HG02642 (cell line): ENCODE measurements around the gene HGS.

Experiments used
- ATAC-seq: cut with Tn5 transposase; IDR thresholded peaks from one replicate; pipeline ENCODE4 v1.9.1; 2021; ENCODE audit warnings: mild to moderate bottlenecking; ENCODE audit not compliant: unreplicated experiment, poor library complexity

The HGS gene

GRCh38 chr17:81683584-81684441 lies at the start of gene HGS, which contains the start of gene ARL16:
HGS (plus strand) TSS chr17:81684011; CDS start chr17:81684067, 56 bp downstream.
ARL16 (minus strand) TSS chr17:81683797; CDS start chr17:81683753, 44 bp downstream.
- peak; percentile 93 for ATAC-seq

DNA sequence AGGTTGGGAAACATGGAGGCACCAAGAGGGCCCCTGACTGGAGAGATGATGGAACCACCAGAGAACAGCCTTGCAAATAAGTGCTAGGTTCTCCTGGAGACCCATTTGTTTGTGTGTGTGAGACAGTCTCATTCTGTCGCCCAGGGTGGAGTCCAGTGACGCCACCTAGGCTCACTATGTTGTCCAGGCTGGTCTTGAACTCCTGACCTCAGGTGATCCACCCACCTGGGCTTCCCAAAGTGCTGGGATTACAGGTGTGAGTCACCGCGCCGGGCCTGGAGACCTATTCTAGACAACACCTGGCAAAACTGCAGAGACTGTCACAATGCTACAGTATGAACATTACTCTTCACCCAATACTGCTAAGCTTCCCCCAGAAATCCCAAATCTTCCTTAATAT lies 48.4 kb upstream of the HGS start:
- ATAC-seq = no peak

DNA sequence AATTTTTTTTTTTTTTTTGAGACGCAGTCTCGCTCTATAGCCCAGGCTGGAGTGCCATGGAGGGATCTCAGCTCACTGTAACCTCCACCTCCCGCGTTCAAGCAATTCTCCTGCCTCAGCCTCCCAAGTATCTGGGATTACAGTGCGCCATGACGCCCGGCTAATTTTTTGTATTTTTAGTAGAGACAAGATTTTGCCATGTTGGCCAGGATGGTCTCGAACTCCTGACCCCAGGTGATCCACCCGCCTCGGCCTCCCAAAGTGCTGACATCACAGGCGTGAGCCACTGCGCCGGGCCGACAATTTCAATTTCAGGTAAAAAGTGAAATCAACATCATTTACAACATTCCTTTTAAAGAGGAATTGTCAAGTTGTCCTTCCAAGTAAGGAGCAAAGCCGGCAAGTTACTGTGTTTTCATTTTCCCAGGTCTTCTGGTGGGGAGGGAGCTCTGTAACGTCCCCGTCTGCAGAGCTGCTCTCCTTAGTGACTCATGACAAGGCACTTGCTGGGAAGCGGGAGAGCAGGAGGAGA lies 47.8 kb upstream of the HGS start:
- peak; percentile 5 for ATAC-seq

DNA sequence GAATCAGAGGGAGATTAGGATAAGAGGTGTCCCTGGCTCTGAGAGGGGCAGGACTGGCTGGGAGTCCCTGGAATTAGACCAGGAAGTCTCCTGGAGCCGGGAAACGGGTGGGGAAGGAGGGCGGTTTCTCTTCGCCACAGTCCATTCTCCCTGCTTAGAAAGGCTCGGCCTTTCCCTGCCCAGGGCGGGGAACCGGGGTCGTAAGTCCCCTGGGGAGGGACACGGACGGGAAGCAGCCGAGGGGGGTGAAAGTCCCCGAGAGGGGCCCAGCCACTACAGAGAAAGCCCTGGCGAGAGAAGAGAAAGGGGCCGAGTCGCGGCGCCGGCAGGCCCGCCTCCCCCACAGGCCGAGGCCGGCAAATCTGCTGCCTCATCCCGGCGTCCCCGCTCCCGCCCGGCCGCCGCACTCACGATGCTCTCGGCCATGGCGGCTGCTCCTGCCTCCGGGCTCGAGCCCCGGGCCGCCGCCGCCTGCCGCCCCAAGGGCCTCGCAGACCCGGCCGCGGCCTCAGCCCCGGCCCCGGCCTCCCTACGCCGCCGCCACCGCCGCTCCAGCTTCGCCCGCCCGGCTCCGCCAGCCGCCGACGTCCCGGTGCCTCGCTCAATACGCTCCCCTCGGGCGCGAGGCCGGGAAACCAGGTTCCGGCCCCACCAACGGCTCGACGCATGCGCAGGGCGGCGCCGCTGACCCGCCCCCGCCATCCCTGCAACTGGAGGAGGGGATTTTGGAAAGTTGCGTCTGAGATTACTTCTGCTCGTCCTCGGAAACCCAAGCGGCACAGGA lies 47.1 kb upstream of the HGS start, which contains the start of the genes NPLOC4 and TSPAN10:
TSS of gene NPLOC4 (minus strand) at position 608 of the 784 bp plus-strand sequence. CDS start at position 426, 182 bp downstream.
TSS of gene TSPAN10 (plus strand) at position 692 of the 784 bp plus-strand sequence. CDS start 5,217 bp downstream, outside the sequence.
- ATAC-seq = peak; percentile 92

DNA sequence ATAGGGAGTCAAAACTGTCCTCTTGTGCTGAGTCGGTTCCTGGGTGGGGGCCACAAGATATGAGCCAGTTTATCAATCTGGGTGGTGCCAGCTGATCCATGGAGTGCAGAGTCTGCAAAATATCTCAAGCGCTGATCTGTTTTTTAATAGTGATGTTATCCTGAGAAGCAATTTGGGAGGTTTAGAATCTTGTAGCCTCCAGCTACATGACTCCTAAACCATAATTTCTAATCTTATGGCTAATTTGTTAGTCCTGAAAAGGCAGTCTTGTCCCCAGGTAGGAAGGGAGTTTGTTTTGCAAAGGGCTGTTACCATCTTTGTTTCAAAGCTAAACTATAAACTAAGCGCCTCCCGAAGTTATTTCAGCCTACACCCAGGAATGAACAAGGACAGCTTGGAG lies 45.1 kb upstream of the HGS start:
- no peak for ATAC-seq

GRCh38 chr17:81640011-81640410 lies 43.8 kb upstream of the HGS start:
- ATAC-seq = no peak

DNA sequence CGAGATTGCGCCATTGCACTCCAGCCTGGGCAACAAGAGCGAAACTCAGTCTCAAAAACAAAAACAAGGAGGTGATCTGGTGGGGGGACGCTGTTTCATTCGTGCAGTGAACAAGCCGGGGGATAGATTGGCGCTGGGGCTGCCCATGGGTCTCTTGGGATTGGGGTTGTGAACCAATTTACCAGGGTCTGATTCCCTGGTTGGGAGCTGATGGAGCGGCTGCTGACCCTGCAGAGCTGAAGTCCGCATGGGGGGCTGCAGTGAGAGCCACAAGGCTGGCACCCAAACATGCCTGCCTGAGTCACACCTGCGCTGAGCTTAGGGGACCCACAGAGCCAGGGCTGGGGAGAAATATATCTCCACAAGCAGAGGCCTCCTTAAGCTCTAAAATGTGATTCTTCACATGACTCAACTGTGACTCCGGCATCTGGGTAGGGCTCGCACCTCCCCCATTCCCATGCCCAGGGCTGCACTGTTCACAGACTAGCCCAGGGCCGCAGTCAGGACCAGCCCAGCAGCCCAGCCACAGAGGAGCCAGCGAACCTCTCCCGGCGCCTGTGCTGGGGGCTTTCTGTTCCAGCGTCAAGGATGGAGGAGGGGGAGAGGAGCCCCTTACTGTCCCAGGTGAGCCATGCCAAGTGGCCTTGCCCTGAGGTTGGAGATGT lies 41.9 kb upstream of the HGS start:
- ATAC-seq = no peak

DNA sequence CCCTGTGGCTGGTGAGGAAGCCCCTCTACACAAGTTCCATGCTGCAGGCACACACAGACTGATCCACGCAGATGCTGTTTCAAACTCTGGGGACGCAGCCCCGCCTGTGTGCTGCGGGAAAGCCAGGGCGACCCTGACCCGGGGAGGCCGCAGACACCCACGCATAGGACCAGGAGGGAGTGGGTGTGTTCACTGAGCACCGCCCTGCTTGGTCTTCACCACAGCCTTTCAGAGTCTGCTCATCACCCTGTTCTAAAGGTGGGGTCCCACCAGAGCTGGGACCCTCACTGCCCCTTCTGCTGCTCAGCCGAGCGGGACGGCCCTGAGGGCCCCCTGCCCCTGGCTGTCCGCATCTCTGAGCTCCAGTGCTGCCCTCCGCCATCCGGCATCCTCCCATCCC lies 39.3 kb upstream of the HGS start:
- no peak for ATAC-seq

GRCh38 chr17:81644976-81645952 lies 38.5 kb upstream of the HGS start:
- no peak for ATAC-seq

GRCh38 chr17:81646869-81647600 lies 36.8 kb upstream of the HGS start:
- ATAC-seq = no peak

DNA sequence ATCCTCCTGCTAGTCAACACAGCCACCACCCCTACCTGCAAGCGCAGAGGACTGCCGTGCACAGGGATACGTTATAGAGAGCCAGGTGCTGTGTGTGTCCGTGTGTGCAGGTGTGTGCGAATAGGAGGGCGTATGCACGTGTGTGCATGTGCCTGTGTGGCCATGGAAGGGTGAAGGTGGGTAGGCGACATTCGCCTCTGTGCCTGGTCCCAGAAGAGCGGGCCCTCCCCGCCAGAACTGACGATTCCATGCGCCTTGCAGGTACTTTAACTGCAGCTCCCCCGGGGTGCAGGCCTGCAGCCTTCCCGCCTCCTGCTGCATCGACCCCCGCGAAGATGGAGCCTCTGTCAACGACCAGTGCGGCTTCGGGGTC lies 36.2 kb upstream of the HGS start:
- no peak for ATAC-seq

- no peak for ATAC-seq
Measured at GRCh38 chr17:81648013-81648706, 35.7 kb upstream of the HGS start.

GRCh38 chr17:81648707-81649085 lies 35.1 kb upstream of the HGS start:
- ATAC-seq = no peak

GRCh38 chr17:81650951-81651350 lies 32.9 kb upstream of the HGS start:
- ATAC-seq = no peak

- no peak for ATAC-seq
Measured at GRCh38 chr17:81651692-81652091, 32.1 kb upstream of the HGS start.

- ATAC-seq = no peak
Measured at GRCh38 chr17:81652906-81653771, 30.7 kb upstream of the HGS start.
